Gastrocnemius medialis (tissue), 4 donors: Measurements from ENCODE around the gene RDH13. TPM values are rescaled to one million over a fixed set of nuclear protein-coding genes. Genes with fewer than 3 reads are reported as not detected.

Experiments used
- ATAC-seq, 2 donors: fragments of 150-250 bp; one replicate each; pipeline ENCODE4 v1.9.1; 2016
- DNase-seq, 2 donors: peaks; one replicate each; pipeline ENCODE4 v3.0.0-alpha.2; 2019
- H3K27ac ChIP-seq, 4 donors: fragments of 200-600 bp; sonication (generic); 1 replicate in 1 of 4; 2 replicates in 3 of 4; pipeline ENCODE4 v1.5.1; 2016 to 2018; ENCODE audit warnings: mild to moderate bottlenecking in 2 of 4, moderate library complexity in 1 of 4
- H3K27me3 ChIP-seq, 3 donors: fragments of 200-600 bp; sonication (generic) in 2 of 3; 1 replicate in 1 of 3; 2 replicates in 2 of 3; pipeline versions ENCODE4 v1.5.1 to v1.6.0; 2016 to 2019; ENCODE audit warnings: mild to moderate bottlenecking in 1 of 3, moderate library complexity in 1 of 3
- H3K36me3 ChIP-seq, 2 donors: fragments of 200-600 bp; sonication (generic) in 1 of 2; one replicate each; pipeline ENCODE4 v1.5.1; 2017 to 2018
- H3K4me1 ChIP-seq, 2 donors: fragments of 200-600 bp; sonication (generic) in 1 of 2; one replicate each; pipeline ENCODE4 v1.5.1; 2016 to 2017; ENCODE audit warnings: mild to moderate bottlenecking in 2 of 2
- H3K4me3 ChIP-seq, 4 donors: fragments of 200-600 bp; sonication (generic) in 3 of 4; 1 replicate in 1 of 4; 2 replicates in 3 of 4; pipeline ENCODE4 v1.5.1; 2016 to 2019; ENCODE audit warnings: mild to moderate bottlenecking in 2 of 4
- H3K9me3 ChIP-seq, 3 donors: fragments of 200-600 bp; sonication (generic) in 2 of 3; 1 replicate in 1 of 3; 2 replicates in 2 of 3; pipeline ENCODE4 v1.5.1; 2016 to 2019
- POLR2A ChIP-seq, 2 donors: fragments of 450-650 bp; IDR thresholded peaks; one replicate each; pipeline ENCODE4 v1.6.1; 2017; ENCODE audit warnings: antibody characterized with exemption in 2 of 2, mild to moderate bottlenecking in 2 of 2, moderate library complexity in 2 of 2
- in situ Hi-C, 4 donors: fragments of 200-750 bp; cut with MboI; loops; one replicate each; pipeline versions ENCODE4 v1.15.0 to v1.8.0; 2017; ENCODE audit warnings: low sequenced_read_pairs in 4 of 4
- intact Hi-C: fragments of 100-400 bp; cut with DNase I; formaldehyde crosslinking; loops from one replicate; pipeline ENCODE4 v1.15.1; 2023; ENCODE audit warnings: low total_unique reads
- total RNA-seq, 4 donors: library from RNA; depleted of rRNA; stranded (reverse); fragments of >200 nt; gene quantifications; one replicate each; pipeline versions ENCODE4 v1.1.0 to v1.2.3, GENCODE V29; 2016
- TF ChIP-seq, protein P1 (sequence below), 5 experiments: fragments of 450-650 bp in 3 of 5; fragments of 200-600 bp in 2 of 5; sonication (generic) in 2 of 5; IDR thresholded peaks in 4 of 5; conservative IDR thresholded peaks in 1 of 5; 1 replicate in 4 of 5; 2 replicates in 1 of 5; pipeline ENCODE4 v1.5.1; 2016 to 2019; ENCODE audit warnings: antibody characterized with exemption in 5 of 5, mild to moderate bottlenecking in 3 of 5, moderate library complexity in 3 of 5

Gene RDH13
- total RNA-seq, 4 donors from 2014 or later: 5.2 to 10.5 (median 7.6) TPM

DNA sequence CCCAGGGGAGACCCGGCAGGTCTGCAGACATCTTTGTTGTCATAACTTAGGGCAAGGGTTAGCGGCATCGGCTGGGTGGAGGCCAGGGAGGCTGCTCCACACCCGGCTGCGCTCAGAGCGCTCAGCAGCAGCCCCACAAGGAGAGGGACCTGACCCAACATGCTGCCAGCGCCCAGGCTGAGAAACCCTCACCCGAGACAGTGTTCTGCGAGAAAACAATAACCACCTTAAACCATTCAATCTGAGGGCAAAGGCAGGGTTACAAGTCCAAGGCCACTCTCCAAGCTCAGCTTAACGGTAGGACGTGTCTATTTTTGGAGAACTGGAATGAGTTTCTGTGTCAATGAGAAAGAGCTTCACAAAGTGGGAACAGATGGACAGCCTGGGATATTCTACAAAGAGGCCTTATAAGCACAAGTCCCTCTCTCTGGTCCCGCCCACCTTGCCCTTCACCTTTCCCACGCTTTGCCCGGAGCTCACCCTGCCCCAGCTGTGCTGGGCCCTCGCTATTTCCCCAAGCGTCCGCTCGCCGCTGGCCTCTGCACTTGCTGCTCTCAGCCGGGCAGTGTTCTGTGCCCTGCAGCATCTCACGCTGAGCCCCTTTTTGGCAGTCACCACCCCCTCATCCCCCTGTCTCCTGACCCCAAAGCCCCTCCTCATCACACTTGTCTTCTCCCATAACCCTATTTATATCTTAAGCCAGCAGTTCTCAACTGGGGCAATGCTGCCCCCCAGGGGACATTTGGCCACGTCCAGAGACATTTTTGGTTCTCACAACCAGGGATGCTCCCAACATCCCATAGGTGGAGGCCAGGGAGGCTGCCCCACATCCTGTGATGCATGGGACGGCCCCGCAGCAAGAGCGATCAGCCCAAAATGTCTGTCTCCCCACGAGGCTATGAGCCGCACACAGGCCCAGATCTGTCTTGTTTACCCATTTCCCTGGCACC is 36.9 kb upstream of the RDH13 start:
- Histone ChIP-seq H3K4me3 (no peak overlapping the region), H3K9me3 (no peaks in the 10 kb centered on the region), H3K27me3 (no peaks in the 10 kb centered on the region), H3K4me1 (peaks cover 0 to 10% of the 10 kb centered on the region in 2 donors), H3K36me3 (peaks cover 0 to 33% of the 10 kb centered on the region in 2 donors), H3K27ac (peak overlapping the region in 3 of 4 donors; percentile 55 to 66 (median 66))
- in situ Hi-C loops (loop anchor here in 1 of 4 donors (25.0 kb wide), 1 partner anchor 988 kb away; the partner anchor contains the start of genes NDUFA3, OSCAR, PRPF31 and TFPT), intact Hi-C loops (no loop called here)
- DNase-seq (no peak), ATAC-seq (peak in 1 of 2 donors; percentile 55)
- TF ChIP-seq POLR2A (IDR thresholded peaks at IDR 0.05): no peak
- TF ChIP-seq, protein P1, sequence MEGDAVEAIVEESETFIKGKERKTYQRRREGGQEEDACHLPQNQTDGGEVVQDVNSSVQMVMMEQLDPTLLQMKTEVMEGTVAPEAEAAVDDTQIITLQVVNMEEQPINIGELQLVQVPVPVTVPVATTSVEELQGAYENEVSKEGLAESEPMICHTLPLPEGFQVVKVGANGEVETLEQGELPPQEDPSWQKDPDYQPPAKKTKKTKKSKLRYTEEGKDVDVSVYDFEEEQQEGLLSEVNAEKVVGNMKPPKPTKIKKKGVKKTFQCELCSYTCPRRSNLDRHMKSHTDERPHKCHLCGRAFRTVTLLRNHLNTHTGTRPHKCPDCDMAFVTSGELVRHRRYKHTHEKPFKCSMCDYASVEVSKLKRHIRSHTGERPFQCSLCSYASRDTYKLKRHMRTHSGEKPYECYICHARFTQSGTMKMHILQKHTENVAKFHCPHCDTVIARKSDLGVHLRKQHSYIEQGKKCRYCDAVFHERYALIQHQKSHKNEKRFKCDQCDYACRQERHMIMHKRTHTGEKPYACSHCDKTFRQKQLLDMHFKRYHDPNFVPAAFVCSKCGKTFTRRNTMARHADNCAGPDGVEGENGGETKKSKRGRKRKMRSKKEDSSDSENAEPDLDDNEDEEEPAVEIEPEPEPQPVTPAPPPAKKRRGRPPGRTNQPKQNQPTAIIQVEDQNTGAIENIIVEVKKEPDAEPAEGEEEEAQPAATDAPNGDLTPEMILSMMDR (IDR thresholded peaks at IDR 0.05 in 4 of 5, conservative IDR thresholded peaks at IDR 0.05 in 1 of 5): no peak

DNA sequence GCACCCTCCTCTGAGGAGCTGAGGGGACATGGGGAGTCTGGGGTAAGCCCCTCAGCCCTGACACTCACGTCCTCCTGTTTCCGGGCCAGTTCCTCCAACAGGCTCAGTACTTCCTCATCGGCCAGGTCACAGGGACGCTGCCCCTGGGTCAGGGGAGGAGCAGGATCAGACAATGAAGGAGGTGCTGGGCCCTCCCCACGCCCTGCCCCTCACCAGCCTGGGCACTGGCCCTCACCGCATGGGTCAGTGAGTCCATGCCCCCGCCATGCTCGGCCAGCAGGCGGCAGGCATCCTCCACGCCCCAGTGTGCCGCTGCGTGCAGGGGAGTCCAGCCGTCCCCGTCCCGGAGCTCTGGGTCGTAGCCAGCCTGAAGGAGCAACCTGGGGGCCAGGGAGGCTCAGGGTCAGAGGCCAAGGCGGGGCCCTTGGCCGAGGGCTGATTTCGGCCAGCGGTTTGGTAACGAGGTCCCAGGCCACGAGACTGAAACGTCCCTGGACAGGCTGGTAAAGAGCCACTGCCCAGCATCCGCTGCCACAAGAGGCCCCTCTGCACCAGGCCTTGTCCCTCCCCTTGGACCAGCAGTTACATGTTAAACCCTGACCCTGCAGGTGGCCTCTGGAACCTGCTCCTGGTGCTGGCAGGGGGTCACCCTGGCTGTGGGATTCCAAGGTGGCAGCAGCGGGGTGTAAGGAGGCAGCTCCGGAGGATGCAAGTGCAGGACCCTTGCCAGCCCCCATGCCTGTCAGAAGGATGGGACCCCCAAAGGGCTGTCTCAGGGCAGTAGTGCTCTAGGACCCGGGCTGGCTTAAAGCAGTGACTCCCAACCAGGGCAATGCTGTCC is 36.0 kb upstream of the RDH13 start:
- no peak overlapping the region for H3K4me3 ChIP-seq
- intact Hi-C loops: no loop called here
- no peaks in the 10 kb centered on the region for H3K9me3 ChIP-seq
- no peak for TF ChIP-seq POLR2A (IDR thresholded peaks at IDR 0.05)
- TF ChIP-seq, protein P1 (IDR thresholded peaks at IDR 0.05 in 4 of 5, conservative IDR thresholded peaks at IDR 0.05 in 1 of 5): peak in 1 of 5 experiments; percentile 17
- H3K36me3 ChIP-seq: peaks cover 0 to 39% of the 10 kb centered on the region in 2 donors
- no peak for ATAC-seq
- H3K27ac ChIP-seq: peak overlapping the region; percentile 7 to 66 (median 60)
- no peak for DNase-seq
- in situ Hi-C loops: no loop called here
- H3K27me3 ChIP-seq: no peaks in the 10 kb centered on the region
- H3K4me1 ChIP-seq: peaks cover 0 to 10% of the 10 kb centered on the region in 2 donors

DNA sequence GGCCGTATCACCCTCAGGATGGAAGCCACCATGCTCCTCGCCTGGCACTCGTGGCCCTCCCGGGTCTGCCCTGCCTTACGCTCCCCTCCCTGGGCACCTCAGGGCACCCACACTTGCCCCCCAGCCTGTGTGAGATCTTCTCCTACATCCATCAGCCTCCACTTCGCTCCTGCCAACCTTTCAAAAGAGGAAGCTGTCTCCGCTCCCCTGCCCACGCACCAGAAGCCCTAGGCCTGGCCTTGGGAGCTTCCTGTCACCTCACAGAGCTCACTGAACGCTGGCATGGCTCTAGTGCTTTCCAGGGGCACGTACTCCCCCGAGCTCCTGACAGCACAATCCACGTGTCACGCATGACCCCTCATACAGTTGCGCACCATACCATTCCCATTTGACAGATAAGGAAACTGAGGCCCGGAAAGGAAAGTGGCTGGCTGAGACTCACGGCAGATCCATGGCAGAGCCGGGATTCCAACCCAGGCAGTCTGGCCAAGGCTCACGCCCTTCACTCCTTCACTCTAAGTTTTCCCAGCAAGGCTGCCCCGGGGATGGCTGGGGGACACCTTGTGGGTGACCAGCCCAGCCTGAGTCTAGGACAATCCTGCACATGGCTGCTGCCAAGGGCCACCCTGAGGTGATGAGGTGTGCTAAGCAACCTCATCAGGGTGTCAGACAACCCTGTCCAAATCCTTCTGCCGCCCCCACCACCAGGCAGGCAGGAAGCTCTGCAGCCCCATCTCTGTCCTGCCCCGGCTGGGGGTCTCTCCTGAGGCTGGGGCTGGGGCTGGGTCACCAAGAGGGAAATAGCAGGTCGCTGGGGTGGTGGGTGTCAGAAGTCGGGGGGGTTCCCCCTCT is 35.1 kb upstream of the RDH13 start:
- no peaks in the 10 kb centered on the region for H3K27me3 ChIP-seq
- peak overlapping the region in 2 of 4 donors; percentile 7 to 55 for H3K27ac ChIP-seq
- peaks cover 0 to 33% of the 10 kb centered on the region in 2 donors for H3K36me3 ChIP-seq
- TF ChIP-seq, protein P1 (IDR thresholded peaks at IDR 0.05 in 4 of 5, conservative IDR thresholded peaks at IDR 0.05 in 1 of 5): no peak
- no peak for TF ChIP-seq POLR2A (IDR thresholded peaks at IDR 0.05)
- no peak for DNase-seq
- H3K4me3 ChIP-seq: no peak overlapping the region
- in situ Hi-C loops: no loop called here
- no peak for ATAC-seq
- intact Hi-C loops: no loop called here
- no peaks in the 10 kb centered on the region for H3K9me3 ChIP-seq
- peaks cover 0 to 10% of the 10 kb centered on the region in 2 donors for H3K4me1 ChIP-seq

DNA sequence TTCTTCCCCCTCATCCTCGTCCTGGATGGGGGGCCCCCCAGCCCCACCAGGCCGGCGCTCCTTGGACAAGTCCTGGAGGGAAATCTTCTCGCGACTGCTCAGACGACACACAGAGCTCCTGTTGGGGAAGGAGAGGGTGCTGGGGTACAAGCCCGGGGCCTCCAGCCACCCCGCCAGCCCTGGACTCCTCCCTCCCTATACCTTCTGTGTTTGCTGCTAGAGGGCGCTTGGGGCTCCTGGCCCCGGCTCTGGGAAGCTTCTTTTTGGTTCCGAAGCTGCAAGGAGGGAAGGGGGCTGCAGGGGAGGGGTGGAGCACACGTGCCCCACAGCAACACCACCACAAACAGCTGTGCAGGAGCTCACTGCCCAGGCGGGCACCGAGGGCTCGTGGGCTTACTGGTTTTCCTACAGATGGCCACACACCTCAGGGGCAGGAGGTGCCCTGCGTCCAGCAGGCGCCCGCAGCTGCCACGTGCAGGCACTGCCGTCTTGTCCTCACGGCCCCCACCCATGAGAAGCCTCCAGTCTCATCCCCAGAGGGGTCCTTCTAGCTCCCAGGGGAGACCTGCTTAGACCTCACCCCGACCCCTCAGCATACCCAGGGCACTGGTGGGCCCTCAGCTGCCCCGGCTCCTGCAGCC is 33.2 kb upstream of the RDH13 start:
- no peak overlapping the region for H3K27ac ChIP-seq
- H3K9me3 ChIP-seq: no peaks in the 10 kb centered on the region
- no peak for TF ChIP-seq POLR2A (IDR thresholded peaks at IDR 0.05)
- TF ChIP-seq, protein P1 (IDR thresholded peaks at IDR 0.05 in 4 of 5, conservative IDR thresholded peaks at IDR 0.05 in 1 of 5): no peak
- DNase-seq (no peak), ATAC-seq (no peak)
- H3K4me1 ChIP-seq: peaks cover 0 to 10% of the 10 kb centered on the region in 2 donors
- in situ Hi-C loops (no loop called here), intact Hi-C loops (no loop called here)
- no peaks in the 10 kb centered on the region for H3K27me3 ChIP-seq
- peaks cover 0 to 36% of the 10 kb centered on the region in 2 donors for H3K36me3 ChIP-seq
- no peak overlapping the region for H3K4me3 ChIP-seq
